ENCODE measurements around the gene ZDHHC17. TPM values are rescaled to one million over a fixed set of nuclear protein-coding genes. Genes with fewer than 3 reads are reported as not detected.

The ZDHHC17 gene
- total RNA-seq, 1 experiment from 2014 or later, result 25.3 TPM

GRCh38 chr12:76810671-76811419 lies 46.9 kb downstream of the ZDHHC17 start:
- H3K27me3 ChIP-seq (ENCODE audit: insufficient read depth, low read length), result no peaks in the 10 kb centered on the region
- intact Hi-C loops (cut with micrococcal nuclease), result no loop called here
- no TSS peak for BruUV-seq (replicated peaks)
- H3K4me2 ChIP-seq (ENCODE audit: low read length), result no peak overlapping the region
- no peak overlapping the region for H3K4me3 ChIP-seq (replicated peaks in 1 of 2; ENCODE audit: low read depth in 1 of 2, low read length in 2 of 2)
- H3K36me3 ChIP-seq (ENCODE audit: control insufficient read depth in 1 of 2, insufficient read depth in 2 of 2, low read length in 2 of 2), result peaks cover 0 to 3% of the 10 kb centered on the region in 2 experiments
- H2AFZ ChIP-seq (ENCODE audit: low read depth, low read length, poor library complexity, severe bottlenecking), result no peak overlapping the region
- ChIA-PET RAD21 (ENCODE audit: low non-redundant PET in 1 of 2, low total read pairs in 2 of 2, uncharacterized antibody in 2 of 2, unreplicated experiment in 2 of 2) (no interaction called here), POLR2A (no interaction called here), CTCF (no interaction called here)
- ATAC-seq, result no peak
- no peaks in the 10 kb centered on the region for H3K9me3 ChIP-seq (ENCODE audit: control insufficient read depth in 1 of 2, insufficient read depth in 1 of 2, low read depth in 1 of 2, low read length in 2 of 2)
- H3K79me2 ChIP-seq (ENCODE audit: insufficient read depth, low read length), result no peaks in the 10 kb centered on the region
- H3K27ac ChIP-seq (ENCODE audit: low read depth, low read length), result no peak overlapping the region
- H3K4me1 ChIP-seq (ENCODE audit: control insufficient read depth in 1 of 2, insufficient read depth in 2 of 2, low read length in 2 of 2), result no peaks in the 10 kb centered on the region
- no peak for DNase-seq (ENCODE audit: low read depth, low spot score)
- H3K9me2 ChIP-seq (ENCODE audit: insufficient read depth), result no peaks in the 10 kb centered on the region
- no peak for TF ChIP-seq JUND (IDR thresholded peaks at IDR 0.05)
- no peak for TF ChIP-seq ZNF274 (IDR thresholded peaks at IDR 0.05; ENCODE audit: low read depth, low read length)
- TF ChIP-seq ZFX (IDR thresholded peaks at IDR 0.05), result no peak
- H4K20me1 ChIP-seq (ENCODE audit: insufficient read depth), result no peaks in the 10 kb centered on the region
- no peak overlapping the region for H3K9ac ChIP-seq (ENCODE audit: low read length)

- no peak overlapping the region for H3K9ac ChIP-seq (ENCODE audit: low read length)
- no peaks in the 10 kb centered on the region for H3K79me2 ChIP-seq (ENCODE audit: insufficient read depth, low read length)
- no peaks in the 10 kb centered on the region for H3K27me3 ChIP-seq (ENCODE audit: insufficient read depth, low read length)
- BruUV-seq (replicated peaks), result no TSS peak
- H3K4me2 ChIP-seq (ENCODE audit: low read length), result no peak overlapping the region
- H2AFZ ChIP-seq (ENCODE audit: low read depth, low read length, poor library complexity, severe bottlenecking), result no peak overlapping the region
- no peak overlapping the region for H3K27ac ChIP-seq (ENCODE audit: low read depth, low read length)
- H3K4me1 ChIP-seq (ENCODE audit: control insufficient read depth in 1 of 2, insufficient read depth in 2 of 2, low read length in 2 of 2), result no peaks in the 10 kb centered on the region
- H3K9me2 ChIP-seq (ENCODE audit: insufficient read depth), result no peaks in the 10 kb centered on the region
- DNase-seq (ENCODE audit: low read depth, low spot score), result no peak
- H3K36me3 ChIP-seq (ENCODE audit: control insufficient read depth in 1 of 2, insufficient read depth in 2 of 2, low read length in 2 of 2), result peaks cover 0 to 4% of the 10 kb centered on the region in 2 experiments; a peak in 2 of 4 replicates
- H3K4me3 ChIP-seq (replicated peaks in 1 of 2; ENCODE audit: low read depth in 1 of 2, low read length in 2 of 2), result no peak overlapping the region
- intact Hi-C loops (cut with micrococcal nuclease), result no loop called here
- TF ChIP-seq SP1 (IDR thresholded peaks at IDR 0.05; ENCODE audit: low read depth) (no peak), JUND (IDR thresholded peaks at IDR 0.05) (no peak), SIN3A (IDR thresholded peaks at IDR 0.05; ENCODE audit: low read depth) (no peak), RAD21 (IDR thresholded peaks at IDR 0.05; ENCODE audit: low read depth) (no peak), ZFX (IDR thresholded peaks at IDR 0.05) (no peak), MAX (IDR thresholded peaks at IDR 0.05) (no peak), ZNF274 (IDR thresholded peaks at IDR 0.05; ENCODE audit: low read depth, low read length) (no peak), EGR1 (IDR thresholded peaks at IDR 0.05; ENCODE audit: low read depth) (no peak), CBX3 (IDR thresholded peaks at IDR 0.05; ENCODE audit: low read depth) (no peak), ATF3 (IDR thresholded peaks at IDR 0.05) (no peak), CEBPB (IDR thresholded peaks at IDR 0.05; ENCODE audit: low read depth) (no peak), ELF1 (IDR thresholded peaks at IDR 0.05; ENCODE audit: borderline replicate concordance, low read depth) (no peak), EZH2phosphoT487 (IDR thresholded peaks at IDR 0.05; ENCODE audit: borderline replicate concordance) (no peak), SRF (IDR thresholded peaks at IDR 0.05; ENCODE audit: low read depth) (no peak), FOSL1 (IDR thresholded peaks at IDR 0.05; ENCODE audit: low read depth) (no peak), POLR2A (IDR thresholded peaks at IDR 0.05; ENCODE audit: borderline replicate concordance, extremely low read depth, insufficient read depth, insufficient read length) (no peak), YY1 (IDR thresholded peaks at IDR 0.05; ENCODE audit: extremely low read depth, insufficient replicate concordance, low read depth, low read length) (no peak), TCF7L2 (IDR thresholded peaks at IDR 0.05; ENCODE audit: borderline replicate concordance, extremely low read depth, insufficient read depth, insufficient read length) (no peak), ZBTB33 (IDR thresholded peaks at IDR 0.05; ENCODE audit: extremely low read depth, insufficient replicate concordance, low read length) (no peak)
- ChIA-PET POLR2A (no interaction called here), CTCF (interaction anchor here (1.4 kb wide), 1 partner anchor 9 kb away, joined by 5 read pairs; no protein-coding TSS in a partner anchor), RAD21 (ENCODE audit: low non-redundant PET in 1 of 2, low total read pairs in 2 of 2, uncharacterized antibody in 2 of 2, unreplicated experiment in 2 of 2) (no interaction called here)
- no peaks in the 10 kb centered on the region for H3K9me3 ChIP-seq (ENCODE audit: control insufficient read depth in 1 of 2, insufficient read depth in 1 of 2, low read depth in 1 of 2, low read length in 2 of 2)
- no peak for ATAC-seq
- H4K20me1 ChIP-seq (ENCODE audit: insufficient read depth), result no peaks in the 10 kb centered on the region
Observed at GRCh38 chr12:76811976-76812375, 48.1 kb downstream of the ZDHHC17 start.

Measured in HCT116 (cell line).